Measurements from ENCODE around the gene PRKAG2. TPM values are rescaled to one million over a fixed set of nuclear protein-coding genes. Genes with fewer than 3 reads are reported as not detected.
A peak's percentile ranks its signal among the peaks of the same experiment; 100 is the strongest.
"Not testable (repeated sequence)": the region's sequence is repeated elsewhere in the genome, so short reads cannot be mapped to it uniquely, and the experiment has no call there.

The PRKAG2 gene
- total RNA-seq, 1 donor from 2014 or later = 20.6 TPM

GRCh38 chr7:151830121-151830830 is 46.6 kb downstream of the PRKAG2 start:
- Mint-ChIP-seq H3K4me1 (ENCODE audit: low read depth) (peaks cover 2% of the 10 kb centered on the region), H3K36me3 (ENCODE audit: insufficient read depth) (no peaks in the 10 kb centered on the region), H3K4me3 (ENCODE audit: low read depth) (no peak overlapping the region), H3K9me3 (ENCODE audit: low read depth) (no peaks in the 10 kb centered on the region), H3K27me3 (peaks cover 39% of the 10 kb centered on the region), H3K27ac (no peak overlapping the region)
- no peak for TF ChIP-seq CTCF (IDR thresholded peaks at IDR 0.05; ENCODE audit: unreplicated experiment)
- no peak for DNase-seq (ENCODE audit: low spot score, unreplicated experiment)

- Mint-ChIP-seq H3K36me3 (ENCODE audit: insufficient read depth) (no peaks in the 10 kb centered on the region), H3K4me1 (ENCODE audit: low read depth) (peaks cover 2% of the 10 kb centered on the region), H3K27ac (no peak overlapping the region), H3K9me3 (ENCODE audit: low read depth) (no peaks in the 10 kb centered on the region), H3K4me3 (ENCODE audit: low read depth) (no peak overlapping the region), H3K27me3 (peaks cover 38% of the 10 kb centered on the region)
- no peak for DNase-seq (ENCODE audit: low spot score, unreplicated experiment)
- no peak for TF ChIP-seq CTCF (IDR thresholded peaks at IDR 0.05; ENCODE audit: unreplicated experiment)
Observed at GRCh38 chr7:151829707-151830106, 47.2 kb downstream of the PRKAG2 start.

GRCh38 chr7:151827620-151828019 is 49.3 kb downstream of the PRKAG2 start:
- H3K27ac Mint-ChIP-seq = peak overlapping the region; percentile 33
- no peak for DNase-seq (ENCODE audit: low spot score, unreplicated experiment)
- peaks cover 14% of the 10 kb centered on the region for H3K4me1 Mint-ChIP-seq (ENCODE audit: low read depth)
- no peak overlapping the region for H3K4me3 Mint-ChIP-seq (ENCODE audit: low read depth)
- peaks cover 41% of the 10 kb centered on the region for H3K27me3 Mint-ChIP-seq
- H3K9me3 Mint-ChIP-seq (ENCODE audit: low read depth) = no peaks in the 10 kb centered on the region
- no peak for TF ChIP-seq CTCF (IDR thresholded peaks at IDR 0.05; ENCODE audit: unreplicated experiment)
- no peaks in the 10 kb centered on the region for H3K36me3 Mint-ChIP-seq (ENCODE audit: insufficient read depth)

GRCh38 chr7:151826316-151826715 is 50.6 kb downstream of the PRKAG2 start:
- Mint-ChIP-seq H3K27me3 (peaks cover 42% of the 10 kb centered on the region), H3K4me1 (ENCODE audit: low read depth) (peaks cover 15% of the 10 kb centered on the region)
- DNase-seq (ENCODE audit: low spot score, unreplicated experiment); H3K9me3 Mint-ChIP-seq (ENCODE audit: low read depth); H3K27ac Mint-ChIP-seq; H3K4me3 Mint-ChIP-seq (ENCODE audit: low read depth); H3K36me3 Mint-ChIP-seq (ENCODE audit: insufficient read depth): not testable (repeated sequence)

- DNase-seq (ENCODE audit: low spot score, unreplicated experiment) = no peak
- TF ChIP-seq CTCF (IDR thresholded peaks at IDR 0.05; ENCODE audit: unreplicated experiment) = no peak
Observed at GRCh38 chr7:151825721-151826120, 51.2 kb downstream of the PRKAG2 start.

GRCh38 chr7:151824373-151824933 is 52.5 kb downstream of the PRKAG2 start:
- H3K27ac Mint-ChIP-seq = no peak overlapping the region
- TF ChIP-seq CTCF (IDR thresholded peaks at IDR 0.05; ENCODE audit: unreplicated experiment) = no peak
- no peak overlapping the region for H3K4me3 Mint-ChIP-seq (ENCODE audit: low read depth)
- H3K36me3 Mint-ChIP-seq (ENCODE audit: insufficient read depth) = no peaks in the 10 kb centered on the region
- peaks cover 26% of the 10 kb centered on the region for H3K4me1 Mint-ChIP-seq (ENCODE audit: low read depth)
- H3K9me3 Mint-ChIP-seq (ENCODE audit: low read depth) = no peaks in the 10 kb centered on the region
- no peak for DNase-seq (ENCODE audit: low spot score, unreplicated experiment)
- H3K27me3 Mint-ChIP-seq = peaks cover 45% of the 10 kb centered on the region

More at GRCh38 chr7:151825721-151826120, 51.2 kb downstream of the PRKAG2 start:
- no peak overlapping the region for H3K27ac Mint-ChIP-seq
- H3K4me1 Mint-ChIP-seq (ENCODE audit: low read depth) = peaks cover 17% of the 10 kb centered on the region
- no peaks in the 10 kb centered on the region for H3K9me3 Mint-ChIP-seq (ENCODE audit: low read depth)
- peaks cover 46% of the 10 kb centered on the region for H3K27me3 Mint-ChIP-seq
- no peaks in the 10 kb centered on the region for H3K36me3 Mint-ChIP-seq (ENCODE audit: insufficient read depth)
- H3K4me3 Mint-ChIP-seq (ENCODE audit: low read depth) = no peak overlapping the region
